Astrocyte (in vitro differentiated cells and primary cell): ENCODE measurements around the gene WTIP. TPM values are rescaled to one million over a fixed set of nuclear protein-coding genes. Genes with fewer than 3 reads are reported as not detected.

Source experiments
- DNase-seq: peaks from one replicate; pipeline ENCODE4 v3.0.0-alpha.2; 2010; ENCODE audit warnings: low read depth
- FAIRE-seq: peaks from 2 replicates; lab custom pipeline; 2011; peaks lifted over from hg19 to GRCh38; lab: Jason Lieb, UNC
- H2AFZ ChIP-seq: 2 replicates; pipeline ENCODE4 v1.6.0; 2012; ENCODE audit warnings: low read depth, low read length, inconsistent platforms
- H3K27ac ChIP-seq: 2 replicates; pipeline ENCODE4 v1.5.1; 2011; ENCODE audit warnings: low read depth, low read length, inconsistent platforms
- H3K27me3 ChIP-seq: 2 replicates; pipeline ENCODE4 v1.6.0; 2011; ENCODE audit warnings: low read length, inconsistent platforms; ENCODE audit not compliant: insufficient read depth
- H3K36me3 ChIP-seq: 2 replicates; pipeline ENCODE4 v1.5.1; 2011; ENCODE audit warnings: low read length, inconsistent platforms; ENCODE audit not compliant: insufficient read depth
- H3K4me1 ChIP-seq: 2 replicates; pipeline ENCODE4 v1.5.1; 2011; ENCODE audit warnings: low read length, inconsistent platforms; ENCODE audit not compliant: insufficient read depth
- H3K4me2 ChIP-seq: 2 replicates; pipeline ENCODE4 v1.6.0; 2012; ENCODE audit warnings: low read length, inconsistent platforms
- H3K4me3 ChIP-seq: 2 replicates; pipeline ENCODE4 v1.5.1; 2011; ENCODE audit warnings: low read depth, mild to moderate bottlenecking, low read length, inconsistent platforms; ENCODE audit not compliant: insufficient read depth
- H3K79me2 ChIP-seq: 2 replicates; pipeline ENCODE4 v1.6.0; 2012; ENCODE audit warnings: mild to moderate bottlenecking, low read length, inconsistent platforms; ENCODE audit not compliant: insufficient read depth
- H3K9ac ChIP-seq: 2 replicates; pipeline ENCODE4 v1.6.0; 2012; ENCODE audit warnings: mild to moderate bottlenecking, low read length, inconsistent platforms
- H3K9me3 ChIP-seq: 2 replicates; pipeline ENCODE4 v1.5.1; 2012; ENCODE audit warnings: low read depth, mild to moderate bottlenecking, low read length, inconsistent platforms; ENCODE audit not compliant: insufficient read depth
- H4K20me1 ChIP-seq: 2 replicates; pipeline ENCODE4 v1.6.0; 2012; ENCODE audit warnings: low read length, inconsistent platforms; ENCODE audit not compliant: insufficient read depth
- H3K27ac Mint-ChIP-seq: one replicate; pipeline ENCODE4 v1.8.0; 2021; ENCODE audit warnings: mild to moderate bottlenecking, mixed read lengths; ENCODE audit not compliant: unreplicated experiment
- H3K27me3 Mint-ChIP-seq: one replicate; pipeline ENCODE4 v1.8.0; 2021; ENCODE audit warnings: low read depth, mixed read lengths; ENCODE audit not compliant: unreplicated experiment
- H3K36me3 Mint-ChIP-seq: one replicate; pipeline ENCODE4 v1.8.0; 2021; ENCODE audit warnings: low read depth, mixed read lengths; ENCODE audit not compliant: unreplicated experiment
- H3K4me1 Mint-ChIP-seq: one replicate; pipeline ENCODE4 v1.8.0; 2021; ENCODE audit warnings: low read depth, mixed read lengths; ENCODE audit not compliant: unreplicated experiment
- H3K4me3 Mint-ChIP-seq: one replicate; pipeline ENCODE4 v1.8.0; 2021; ENCODE audit warnings: mild to moderate bottlenecking, moderate library complexity, mixed read lengths; ENCODE audit not compliant: unreplicated experiment
- H3K9me3 Mint-ChIP-seq: one replicate; pipeline ENCODE4 v1.8.0; 2021; ENCODE audit warnings: mild to moderate bottlenecking, mixed read lengths; ENCODE audit not compliant: unreplicated experiment
- CTCF ChIP-seq: IDR thresholded peaks from 2 replicates; pipeline ENCODE4 v1.5.1; 2011; ENCODE audit warnings: low read depth, mild to moderate bottlenecking, inconsistent platforms, low read length, moderate library complexity; ENCODE audit not compliant: insufficient read depth
- EZH2 ChIP-seq: IDR thresholded peaks from 2 replicates; pipeline ENCODE4 v1.6.1; 2012; ENCODE audit warnings: mild to moderate bottlenecking, low read length, inconsistent platforms; ENCODE audit not compliant: insufficient read depth
- total RNA-seq: library from RNA; stranded (reverse); gene quantifications from 2 replicates; pipeline ENCODE4 v1.2.1, GENCODE V29; 2021

Gene WTIP
- total RNA-seq, 1 donor from 2014 or later, result 32.5 TPM

GRCh38 chr19:34448191-34448590 lies 33.4 kb upstream of the WTIP start:
- H3K27me3 Mint-ChIP-seq, result no peaks in the 10 kb centered on the region
- Histone ChIP-seq H3K79me2 (peaks cover 17% of the 10 kb centered on the region), H3K27me3 (no peaks in the 10 kb centered on the region), H3K4me3 (no peak overlapping the region), H4K20me1 (peaks cover 49% of the 10 kb centered on the region), H2AFZ (no peak overlapping the region), H3K9me3 (no peaks in the 10 kb centered on the region), H3K27ac (no peak overlapping the region), H3K4me2 (no peak overlapping the region), H3K4me1 (no peaks in the 10 kb centered on the region), H3K9ac (no peak overlapping the region), H3K36me3 (peaks cover 62% of the 10 kb centered on the region)
- H3K4me1 Mint-ChIP-seq, result no peaks in the 10 kb centered on the region
- FAIRE-seq, result no peak
- H3K4me3 Mint-ChIP-seq, result no peak overlapping the region
- TF ChIP-seq CTCF (no peak), EZH2 (no peak)
- no peaks in the 10 kb centered on the region for H3K9me3 Mint-ChIP-seq
- peaks cover 16% of the 10 kb centered on the region for H3K36me3 Mint-ChIP-seq
- DNase-seq, result no peak
- H3K27ac Mint-ChIP-seq, result no peak overlapping the region

GRCh38 chr19:34452723-34453122 lies 28.8 kb upstream of the WTIP start:
- Mint-ChIP-seq H3K4me3 (no peak overlapping the region), H3K9me3 (no peaks in the 10 kb centered on the region), H3K27ac (no peak overlapping the region), H3K36me3 (peaks cover 8% of the 10 kb centered on the region), H3K4me1 (no peaks in the 10 kb centered on the region), H3K27me3 (no peaks in the 10 kb centered on the region)
- Histone ChIP-seq H3K4me1 (no peaks in the 10 kb centered on the region), H3K4me2 (no peak overlapping the region), H3K79me2 (peaks cover 40% of the 10 kb centered on the region), H3K36me3 (peaks cover 55% of the 10 kb centered on the region), H3K4me3 (no peak overlapping the region), H3K9ac (no peak overlapping the region), H3K27ac (no peak overlapping the region), H2AFZ (no peak overlapping the region), H3K27me3 (no peaks in the 10 kb centered on the region), H4K20me1 (peaks cover 52% of the 10 kb centered on the region), H3K9me3 (no peaks in the 10 kb centered on the region)
- no peak for TF ChIP-seq EZH2
- no peak for DNase-seq
- no peak for FAIRE-seq

- Mint-ChIP-seq H3K4me1 (no peaks in the 10 kb centered on the region), H3K4me3 (no peak overlapping the region), H3K27me3 (no peaks in the 10 kb centered on the region), H3K27ac (no peak overlapping the region), H3K9me3 (no peaks in the 10 kb centered on the region), H3K36me3 (peaks cover 6% of the 10 kb centered on the region)
- Histone ChIP-seq H3K9me3 (no peaks in the 10 kb centered on the region), H3K79me2 (peaks cover 47% of the 10 kb centered on the region), H2AFZ (no peak overlapping the region), H3K36me3 (peaks cover 50% of the 10 kb centered on the region), H3K27me3 (no peaks in the 10 kb centered on the region), H3K4me3 (no peak overlapping the region), H4K20me1 (peaks cover 53% of the 10 kb centered on the region), H3K4me1 (no peaks in the 10 kb centered on the region), H3K27ac (no peak overlapping the region), H3K4me2 (no peak overlapping the region), H3K9ac (no peak overlapping the region)
- no peak for DNase-seq
- FAIRE-seq, result peak; percentile 84
- TF ChIP-seq EZH2 (no peak), CTCF (no peak)
Measured at GRCh38 chr19:34454091-34454490, 27.5 kb upstream of the WTIP start.
